Measurements from ENCODE around the gene C11orf98.

C11orf98 gene

Small RNAs within 50 kb of the gene (small RNA-seq; reads per million reads assigned to genes)
- gene SNORA57: 0 reads per million in 2 experiments
